HG03159 (cell line): ENCODE data around the gene CALD1.

Source experiments
- ATAC-seq: cut with Tn5 transposase; IDR thresholded peaks from one replicate; pipeline ENCODE4 v1.9.1; 2021; ENCODE audit warnings: mild to moderate bottlenecking, moderate library complexity; ENCODE audit not compliant: unreplicated experiment

The CALD1 gene

GRCh38 chr7:134758981-134759380, 20.5 kb upstream of the CALD1 start:
- no peak for ATAC-seq

DNA sequence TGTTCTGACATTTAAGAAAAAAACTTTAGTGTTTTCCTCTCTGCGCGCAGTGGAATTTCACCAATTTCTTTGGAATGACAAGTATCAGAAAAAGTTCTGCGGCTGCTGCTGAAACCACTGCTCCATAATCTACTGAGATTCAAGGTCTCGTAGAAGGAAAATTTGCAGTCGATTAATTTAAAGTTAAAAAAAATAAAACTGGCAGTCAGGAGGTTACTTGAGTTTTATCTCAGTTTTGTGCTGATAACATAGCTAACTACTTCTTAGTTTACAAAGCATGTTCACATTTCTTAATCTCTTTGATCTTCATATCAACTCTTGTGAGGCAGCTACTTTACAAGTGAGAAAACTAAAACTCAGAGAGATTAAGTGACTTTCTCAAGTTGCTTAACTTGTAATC, 18.2 kb upstream of the CALD1 start:
- no peak for ATAC-seq

GRCh38 chr7:134763960-134764359, 15.5 kb upstream of the CALD1 start:
- ATAC-seq, result no peak

DNA sequence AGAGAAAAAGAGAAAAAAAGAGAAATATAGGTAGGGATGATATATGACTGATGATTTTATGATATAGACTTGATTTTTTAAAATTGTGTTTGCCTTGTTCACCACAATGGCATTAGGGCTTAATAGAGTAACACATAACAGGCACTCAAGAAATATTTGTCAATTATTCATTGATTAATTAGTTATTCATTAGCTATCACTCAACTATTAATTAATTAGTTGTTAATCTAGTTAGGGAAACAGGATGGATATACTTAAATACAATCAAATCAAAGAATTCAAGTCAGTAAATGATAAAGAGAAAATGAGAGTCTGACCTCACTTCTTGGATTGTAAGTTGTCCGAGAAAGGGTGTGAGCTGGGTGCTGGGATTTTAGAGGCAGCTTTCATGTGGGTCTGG, 15.1 kb upstream of the CALD1 start:
- no peak for ATAC-seq

- ATAC-seq, result peak; percentile 92
Measured at GRCh38 chr7:134766779-134767519, 12.5 kb upstream of the CALD1 start.

GRCh38 chr7:134767520-134768168, 11.8 kb upstream of the CALD1 start:
- ATAC-seq, result peak; percentile 31

DNA sequence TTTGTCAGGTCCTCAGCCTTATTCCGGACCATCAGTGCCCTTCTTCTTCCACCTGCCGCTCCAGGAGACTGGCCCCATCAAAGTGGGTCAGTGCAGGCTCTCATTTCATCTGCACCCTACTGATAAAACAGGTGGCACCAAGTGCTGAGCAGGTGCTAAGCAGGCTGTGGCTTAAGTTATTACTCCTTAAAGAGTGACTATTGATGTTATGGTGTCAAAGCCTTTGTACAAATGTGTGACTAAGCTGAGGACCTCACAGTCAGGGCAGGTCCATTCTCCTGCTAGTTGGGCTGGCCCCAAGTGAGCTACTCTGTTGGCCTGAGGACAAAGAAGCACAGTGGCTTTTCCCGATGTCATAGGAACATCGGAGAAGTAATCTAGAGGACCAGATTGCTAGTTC, 11.2 kb upstream of the CALD1 start:
- no peak for ATAC-seq

- no peak for ATAC-seq
Measured at GRCh38 chr7:134770676-134771075, 8.8 kb upstream of the CALD1 start.

DNA sequence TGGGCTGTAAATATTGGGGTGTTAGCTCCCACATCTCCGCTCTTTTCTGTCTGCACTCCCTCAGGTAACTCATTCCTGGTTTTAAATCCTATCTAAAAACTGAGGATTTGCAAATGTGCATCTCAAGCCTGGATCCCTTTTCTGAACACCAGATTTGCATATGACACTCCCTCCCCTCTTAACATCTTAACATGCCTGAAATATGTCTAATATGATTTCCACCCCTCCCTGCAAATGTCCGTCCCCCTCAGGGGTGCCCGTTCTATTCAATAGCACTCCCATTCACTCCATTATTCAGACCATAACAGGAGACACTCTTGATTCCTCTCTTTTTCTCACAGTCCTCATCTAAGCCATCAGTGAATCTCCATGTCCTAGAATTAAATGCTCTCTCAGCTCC, 8.3 kb upstream of the CALD1 start:
- no peak for ATAC-seq

GRCh38 chr7:134771889-134772288, 7.5 kb upstream of the CALD1 start:
- no peak for ATAC-seq

- no peak for ATAC-seq
Measured at GRCh38 chr7:134772401-134772800, 7.0 kb upstream of the CALD1 start.

GRCh38 chr7:134773164-134773563, 6.3 kb upstream of the CALD1 start:
- ATAC-seq, result no peak

- ATAC-seq, result no peak
Measured at GRCh38 chr7:134774119-134774518, 5.3 kb upstream of the CALD1 start.

GRCh38 chr7:134777470-134777869, 2.0 kb upstream of the CALD1 start:
- ATAC-seq, result no peak

DNA sequence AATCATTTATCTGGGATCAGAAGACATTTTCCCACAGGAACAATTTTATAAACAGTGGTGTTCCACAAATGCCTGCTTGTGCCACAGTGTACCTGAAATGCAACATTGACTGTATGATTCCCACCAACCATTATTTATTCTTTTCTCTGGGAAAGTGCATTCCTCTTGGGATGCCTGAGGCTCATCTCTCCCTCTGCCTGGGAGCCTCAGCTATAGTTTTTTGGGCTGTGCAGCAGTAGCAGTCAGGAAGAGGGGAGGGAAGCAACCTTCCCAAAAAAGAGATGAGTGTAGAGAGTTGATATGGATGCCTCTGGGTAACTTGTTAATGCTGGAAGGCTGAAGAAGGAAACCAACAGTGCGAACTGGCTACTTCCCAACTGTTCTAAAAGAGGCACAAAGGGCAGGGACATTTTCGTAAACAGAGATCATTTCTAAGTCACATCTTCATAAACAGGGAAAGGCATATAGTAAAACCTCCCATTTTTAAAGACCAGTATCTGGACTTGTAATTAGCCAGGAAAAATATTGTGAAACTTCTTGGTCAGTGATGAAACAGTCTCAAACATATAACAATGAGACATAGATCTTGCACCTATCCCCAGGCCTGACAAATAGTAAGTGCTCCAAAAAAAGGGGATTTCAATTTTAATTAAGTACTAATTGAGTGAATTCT, 1.4 kb upstream of the CALD1 start:
- no peak for ATAC-seq

- ATAC-seq, result no peak
Measured at GRCh38 chr7:134779741-134780065, 269 bp downstream of the CALD1 start.

DNA sequence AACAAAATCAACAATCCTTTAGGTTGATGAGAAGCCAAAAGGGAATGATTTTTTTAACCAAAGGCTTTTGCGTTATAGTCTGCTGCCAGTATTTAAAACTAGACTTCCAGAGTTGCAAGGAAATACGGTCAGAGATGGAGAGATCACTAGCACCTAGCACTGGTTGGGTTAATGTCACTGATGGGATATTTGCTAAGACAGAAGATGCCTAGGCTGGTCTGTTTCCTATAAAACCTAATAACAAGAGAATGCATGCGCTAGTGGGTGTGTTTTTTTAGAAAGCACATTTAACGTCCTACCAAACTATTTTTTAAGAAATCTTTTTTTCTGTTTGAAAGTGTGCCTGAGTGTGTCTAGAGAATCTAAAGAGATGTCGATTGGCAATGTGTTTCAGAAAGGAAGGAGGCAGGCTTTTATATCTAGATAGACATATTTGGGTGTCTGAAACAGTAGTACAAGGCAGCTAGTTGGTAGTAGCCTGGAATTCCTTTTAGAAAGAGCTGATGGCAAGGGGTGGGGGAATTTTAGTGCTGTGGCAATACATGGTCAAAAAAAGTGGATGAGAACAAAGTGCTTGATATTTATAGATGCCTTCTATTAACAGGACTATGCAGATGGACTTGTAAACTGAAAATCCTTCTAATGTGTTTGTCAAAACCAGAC, 863 bp downstream of the CALD1 start:
- ATAC-seq, result no peak

DNA sequence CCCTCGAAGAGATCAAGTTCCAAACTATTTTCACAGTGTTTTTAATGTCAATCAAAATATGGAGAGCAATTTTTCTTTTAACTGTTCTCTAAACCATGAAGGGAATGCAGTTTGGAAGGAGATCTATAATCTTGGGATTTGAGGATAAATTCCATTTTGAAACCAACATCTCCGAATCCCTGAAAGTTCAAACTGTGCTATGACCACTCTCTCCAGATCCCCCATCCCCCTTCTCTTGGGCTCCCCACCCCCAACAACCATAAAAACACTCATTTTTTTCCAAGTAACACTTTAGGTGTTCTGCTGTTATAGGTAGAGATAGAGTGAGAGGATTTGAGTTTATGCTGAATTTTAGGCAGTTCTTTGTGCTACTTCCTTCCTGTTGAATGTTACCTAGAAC, 1.7 kb downstream of the CALD1 start:
- ATAC-seq, result no peak

GRCh38 chr7:134782121-134782623, 2.7 kb downstream of the CALD1 start:
- peak; percentile 75 for ATAC-seq

GRCh38 chr7:134783294-134784069, 4.0 kb downstream of the CALD1 start:
- no peak for ATAC-seq
